Astrocyte of the cerebellum (primary cell): ENCODE data around the gene RANBP1.

Source experiments
- DNase-seq: peaks from one replicate; pipeline ENCODE4 v3.0.0-alpha.2; 2011; ENCODE audit warnings: low read depth
- H3K4me3 ChIP-seq: 2 replicates; pipeline ENCODE4 v1.5.1; 2011; ENCODE audit warnings: mild to moderate bottlenecking, low read depth, low read length, moderate library complexity
- in situ Hi-C: cut with HindIII; loops from 2 replicates; pipeline ENCODE4 v1.10.0; 2017; ENCODE audit warnings: low sequenced_read_pairs
- TF ChIP-seq, protein P1 (sequence below): IDR thresholded peaks from 2 replicates; pipeline ENCODE4 v1.5.1; 2012; ENCODE audit warnings: low read length, low read depth, moderate library complexity, mild to moderate bottlenecking; ENCODE audit errors: missing control alignments

Gene RANBP1

DNA sequence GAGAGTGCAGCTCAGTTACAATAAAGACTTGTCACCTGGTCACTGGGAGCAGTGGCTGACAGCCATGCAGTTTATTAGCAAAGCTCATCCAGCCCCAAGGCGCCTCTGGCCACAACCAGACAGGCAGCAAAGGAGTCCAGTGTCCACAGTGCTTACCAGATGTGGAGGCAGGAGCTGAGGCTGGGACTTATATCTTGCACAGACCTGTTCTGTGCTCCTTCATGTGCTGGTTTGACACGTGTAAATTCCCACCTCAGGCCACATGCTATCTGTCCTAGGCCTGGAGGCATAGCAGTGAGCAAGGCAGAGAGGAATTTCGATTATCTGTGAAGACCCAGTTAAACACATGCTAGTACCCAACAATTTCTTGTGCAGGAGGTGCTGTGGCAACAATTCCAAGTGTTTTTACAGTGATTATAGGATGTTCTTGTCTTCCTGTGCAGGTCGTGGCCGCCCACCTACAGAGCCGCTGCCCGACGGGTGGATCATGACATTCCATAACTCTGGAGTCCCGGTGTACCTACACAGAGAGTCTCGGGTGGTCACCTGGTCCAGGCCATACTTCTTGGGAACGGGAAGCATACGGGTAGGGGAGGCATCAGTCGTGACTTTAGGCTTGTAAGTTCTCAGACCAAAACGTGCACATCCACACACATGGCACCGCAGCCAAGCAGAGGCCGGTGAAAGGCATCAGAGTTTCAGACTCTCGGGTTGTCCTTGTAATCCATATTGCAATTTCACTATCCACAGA is 26.5 kb upstream of the RANBP1 start:
- in situ Hi-C loops, result no loop called here
- TF ChIP-seq, protein P1, sequence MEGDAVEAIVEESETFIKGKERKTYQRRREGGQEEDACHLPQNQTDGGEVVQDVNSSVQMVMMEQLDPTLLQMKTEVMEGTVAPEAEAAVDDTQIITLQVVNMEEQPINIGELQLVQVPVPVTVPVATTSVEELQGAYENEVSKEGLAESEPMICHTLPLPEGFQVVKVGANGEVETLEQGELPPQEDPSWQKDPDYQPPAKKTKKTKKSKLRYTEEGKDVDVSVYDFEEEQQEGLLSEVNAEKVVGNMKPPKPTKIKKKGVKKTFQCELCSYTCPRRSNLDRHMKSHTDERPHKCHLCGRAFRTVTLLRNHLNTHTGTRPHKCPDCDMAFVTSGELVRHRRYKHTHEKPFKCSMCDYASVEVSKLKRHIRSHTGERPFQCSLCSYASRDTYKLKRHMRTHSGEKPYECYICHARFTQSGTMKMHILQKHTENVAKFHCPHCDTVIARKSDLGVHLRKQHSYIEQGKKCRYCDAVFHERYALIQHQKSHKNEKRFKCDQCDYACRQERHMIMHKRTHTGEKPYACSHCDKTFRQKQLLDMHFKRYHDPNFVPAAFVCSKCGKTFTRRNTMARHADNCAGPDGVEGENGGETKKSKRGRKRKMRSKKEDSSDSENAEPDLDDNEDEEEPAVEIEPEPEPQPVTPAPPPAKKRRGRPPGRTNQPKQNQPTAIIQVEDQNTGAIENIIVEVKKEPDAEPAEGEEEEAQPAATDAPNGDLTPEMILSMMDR, result no peak
- H3K4me3 ChIP-seq, result no peak overlapping the region
- DNase-seq, result no peak

- DNase-seq, result no peak
- in situ Hi-C loops, result no loop called here
Observed at GRCh38 chr22:20089977-20090729, 25.8 kb upstream of the RANBP1 start.

GRCh38 chr22:20090730-20091240 is 25.1 kb upstream of the RANBP1 start:
- DNase-seq, result no peak
- no peak overlapping the region for H3K4me3 ChIP-seq
- TF ChIP-seq, protein P1, result no peak
- in situ Hi-C loops, result no loop called here

More at GRCh38 chr22:20089977-20090729, 25.8 kb upstream of the RANBP1 start:
- TF ChIP-seq, protein P1, result no peak
- no peak overlapping the region for H3K4me3 ChIP-seq

- no peak overlapping the region for H3K4me3 ChIP-seq
- in situ Hi-C loops, result no loop called here
- TF ChIP-seq, protein P1, result no peak
- no peak for DNase-seq
Observed at GRCh38 chr22:20091690-20092476, 24.0 kb upstream of the RANBP1 start.

DNA sequence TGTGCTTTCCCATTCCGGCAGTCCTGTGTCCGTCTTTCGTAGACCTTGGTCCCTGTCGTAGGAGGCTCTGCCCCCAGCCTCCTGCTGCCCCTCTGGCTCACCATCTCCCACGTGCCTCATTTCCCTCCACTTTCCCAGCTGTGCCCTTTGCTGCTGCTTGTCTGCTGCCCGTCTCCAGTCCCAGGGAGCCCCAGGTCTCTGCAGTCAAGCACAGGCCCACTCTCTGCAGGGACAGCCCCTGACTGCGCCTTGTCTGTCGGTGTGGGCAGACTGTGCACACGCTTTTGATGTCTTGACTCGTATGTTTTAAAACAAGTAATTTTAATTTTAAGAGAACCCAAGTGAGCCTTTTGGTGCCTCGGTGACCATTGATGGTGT is 23.4 kb upstream of the RANBP1 start:
- H3K4me3 ChIP-seq, result no peak overlapping the region
- in situ Hi-C loops, result no loop called here
- TF ChIP-seq, protein P1, result no peak
- DNase-seq, result no peak
